K562 (cell line): ENCODE measurements around the gene DCTN5. TPM values are rescaled to one million over a fixed set of nuclear protein-coding genes. Genes with fewer than 3 reads are reported as not detected.
A peak's percentile ranks its signal among the peaks of the same experiment; 100 is the strongest.

Experiments
- C11orf30 ChIP-seq: fragments of 450-650 bp; IDR thresholded peaks from 2 replicates; pipeline ENCODE4 v1.6.1; 2016; ENCODE audit warnings: low read depth, mild to moderate bottlenecking
- ELK3 ChIP-seq: fragments of 450-650 bp; formaldehyde crosslinking; IDR thresholded peaks from 2 replicates; pipeline ENCODE4 v1.4.0; 2020; ENCODE audit warnings: mild to moderate bottlenecking
- KLF6 ChIP-seq: fragments of 250-450 bp; sonication (Bioruptor Pico); IDR thresholded peaks from 2 replicates; pipeline ENCODE4 v1.4.0; 2020; ENCODE audit warnings: mild to moderate bottlenecking, moderate library complexity, borderline replicate concordance
- MTA1 ChIP-seq: fragments of 450-650 bp; IDR thresholded peaks from 2 replicates; pipeline ENCODE4 v1.6.1; 2017; ENCODE audit warnings: borderline replicate concordance
- NBN ChIP-seq: fragments of 450-650 bp; IDR thresholded peaks from 2 replicates; pipeline ENCODE4 v1.6.1; 2016; ENCODE audit warnings: low read depth, mild to moderate bottlenecking
- NEUROD1 ChIP-seq: fragments of 150-350 bp; IDR thresholded peaks from 2 replicates; pipeline ENCODE4 v1.6.1; 2014; ENCODE audit warnings: borderline replicate concordance, low read length, low read depth; ENCODE audit not compliant: partially characterized antibody
- NFE2L1 ChIP-seq: fragments of 450-650 bp; IDR thresholded peaks from 2 replicates; pipeline ENCODE4 v1.6.1; 2016; ENCODE audit warnings: missing genetic modification characterization, low read depth, mild to moderate bottlenecking, missing compliant biosample characterization, moderate library complexity, borderline replicate concordance
- RHOXF2B ChIP-seq: fragments of 250-450 bp; sonication (Bioruptor Pico); conservative IDR thresholded peaks from 2 replicates; pipeline ENCODE4 v1.5.1; 2021
- RREB1 ChIP-seq: fragments of 250-450 bp; sonication (Bioruptor Pico); IDR thresholded peaks from 2 replicates; pipeline ENCODE4 v1.4.0; 2020
- SAFB ChIP-seq: fragments of 200-400 bp; formaldehyde crosslinking; IDR thresholded peaks from 2 replicates; pipeline ENCODE4 v1.6.1; 2017; ENCODE audit warnings: low read depth, low read length, borderline replicate concordance
- SMAD1 ChIP-seq: fragments of 150-350 bp; IDR thresholded peaks from 2 replicates; pipeline ENCODE4 v1.6.1; 2014; ENCODE audit warnings: low read length, low read depth; ENCODE audit not compliant: partially characterized antibody
- SMC3 ChIP-seq: conservative IDR thresholded peaks from 2 replicates; pipeline ENCODE4 v1.6.1; 2011; ENCODE audit warnings: low read depth, low read length, improper control_type of control experiment; ENCODE audit not compliant: insufficient read depth
- ZBTB8A ChIP-seq: fragments of 450-650 bp; IDR thresholded peaks from 2 replicates; pipeline ENCODE4 v1.6.1; 2018; ENCODE audit warnings: mild to moderate bottlenecking, moderate library complexity; ENCODE audit not compliant: partially characterized antibody
- ZC3H11A ChIP-seq: IDR thresholded peaks from 2 replicates; pipeline ENCODE4 v1.6.1; 2012; ENCODE audit warnings: low read depth, low read length, improper control_type of control experiment
- ZNF124 ChIP-seq: sonication (generic); formaldehyde crosslinking; IDR thresholded peaks from 2 replicates; pipeline ENCODE4 v1.8.1; 2022; ENCODE audit warnings: missing genetic modification reagents
- ZNF431 ChIP-seq: sonication (generic); formaldehyde crosslinking; IDR thresholded peaks from 2 replicates; pipeline ENCODE4 v1.8.0; 2022; ENCODE audit warnings: mild to moderate bottlenecking, missing genetic modification reagents
- ZNF561 ChIP-seq: fragments of 450-650 bp; formaldehyde crosslinking; conservative IDR thresholded peaks from 2 replicates; pipeline ENCODE4 v1.4.0; 2020; ENCODE audit warnings: mild to moderate bottlenecking, moderate library complexity
- ZNF79 ChIP-seq: fragments of 250-450 bp; sonication (Bioruptor Pico); IDR thresholded peaks from 2 replicates; pipeline ENCODE4 v1.4.0; 2020; ENCODE audit warnings: low read depth, mild to moderate bottlenecking, moderate library complexity
- polyA plus RNA-seq, 8 experiments: library from polyadenylated mRNA; depleted of rRNA in 4 of 8; stranded (reverse) in 5 of 8; unstranded in 3 of 8; fragments of >200 nt; fragmentation: Nextera tagmentation in 2 of 8; fragmentation: Illumina TruSeq in 1 of 8; extraction: Ambion mirVana in 2 of 8; extraction: Trizol in 1 of 8; gene quantifications; 2 replicates each; pipeline versions ENCODE4 v1.2.1 to v1.2.3, GENCODE V29; 2011 to 2014; ENCODE audit warnings: inconsistent platforms in 1 of 8, missing spikeins in 1 of 8
- total RNA-seq, 7 experiments: library from RNA; depleted of rRNA in 6 of 7; stranded (reverse); fragments of >200 nt in 6 of 7; fragmentation: Illumina TruSeq in 2 of 7; extraction: Trizol in 2 of 7; gene quantifications; 2 replicates each; pipeline versions ENCODE4 v1.2.1 to v1.2.3, GENCODE V29; 2011 to 2021; ENCODE audit warnings: low replicate concordance in 1 of 7

The DCTN5 gene
- total and polyA plus RNA-seq, 9 of the 15 experiments (the other 6 are each of a cell fraction or from before 2014, with no cell fraction given): 35.8 to 149 (median 75.9) TPM

GRCh38 chr16:23597003-23597756 lies 44.1 kb upstream of the DCTN5 start (continued):
- TF ChIP-seq SMAD1 (peak; percentile 43), ZNF124 (CRISPR knock-in tag) (no peak), RHOXF2B (peak; percentile 96), NFE2L1 (peak; percentile 99), RREB1 (CRISPR knock-in tag) (peak; percentile 99), ZNF431 (CRISPR knock-in tag) (no peak), ZNF79 (CRISPR knock-in tag) (peak; percentile 98), MTA1 (peak; percentile 89), ZBTB8A (no peak), NBN (peak; percentile 89), C11orf30 (peak; percentile 96), ZC3H11A (no peak), NEUROD1 (peak; percentile 34), SAFB (no peak), ELK3 (CRISPR knock-in tag) (peak; percentile 93), SMC3 (0 out of 2 replicates have a peak, but pooled peaks have one; percentile 16), KLF6 (peak; percentile 100), ZNF561 (peak; percentile 95)
